GM21786 (cell line): ENCODE measurements around the gene SLC25A45.

Experiments
- ATAC-seq: cut with Tn5 transposase; IDR thresholded peaks from one replicate; pipeline ENCODE4 v1.9.1; 2021; ENCODE audit not compliant: unreplicated experiment

The SLC25A45 gene

GRCh38 chr11:65404638-65405339 is 22.3 kb upstream of the SLC25A45 start:
- ATAC-seq: no peak

DNA sequence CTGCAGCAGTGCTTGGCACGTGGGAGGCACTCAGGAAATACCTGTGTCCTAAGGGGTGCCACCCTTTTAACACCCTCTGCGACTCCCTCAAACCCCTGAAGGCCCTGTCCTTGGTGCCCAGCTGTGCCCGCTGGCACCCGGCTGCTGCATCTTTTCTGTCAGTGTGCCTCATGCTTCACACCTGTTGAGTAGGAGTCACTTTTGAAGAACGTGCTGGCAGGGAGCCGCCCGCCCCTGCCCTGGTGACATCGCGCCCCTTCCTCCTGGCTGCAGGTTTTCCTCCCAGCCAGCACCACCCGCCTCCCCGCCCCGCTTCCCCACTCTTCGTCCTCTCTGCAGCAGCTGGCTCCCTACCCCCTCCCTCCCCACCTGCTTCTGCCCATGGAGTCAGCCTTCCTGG is 21.8 kb upstream of the SLC25A45 start:
- ATAC-seq: no peak

DNA sequence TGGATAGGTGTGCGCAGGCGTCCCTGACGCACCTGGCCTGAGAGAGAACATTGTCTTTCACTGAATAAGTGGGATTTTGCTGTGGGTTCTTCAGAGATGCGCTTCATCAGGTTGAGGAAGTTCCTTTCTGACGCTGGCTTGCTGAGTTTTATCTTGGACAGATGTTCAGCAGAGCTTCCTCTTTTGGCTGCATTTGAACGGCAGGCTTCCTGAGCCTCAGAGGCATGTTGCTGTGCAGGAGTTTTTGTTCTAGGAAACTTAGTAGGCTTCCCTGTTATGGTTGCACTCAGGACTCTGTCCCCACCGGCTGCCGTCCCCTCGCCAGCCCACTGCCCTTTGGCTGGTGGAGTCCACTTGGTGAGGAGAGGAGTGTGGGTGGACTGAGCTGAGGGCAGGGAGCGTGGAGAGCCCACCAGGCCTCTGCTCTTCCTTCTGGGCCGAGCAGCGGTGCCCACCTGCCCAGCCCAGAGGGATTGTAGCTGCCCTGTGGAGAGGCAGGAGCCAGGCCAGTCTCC is 21.2 kb upstream of the SLC25A45 start:
- no peak for ATAC-seq

- ATAC-seq: no peak
Observed at GRCh38 chr11:65402790-65403189, 20.3 kb upstream of the SLC25A45 start.

- no peak for ATAC-seq
Observed at GRCh38 chr11:65401803-65402248, 19.4 kb upstream of the SLC25A45 start.

- ATAC-seq: no peak
Observed at GRCh38 chr11:65401073-65401802, 18.8 kb upstream of the SLC25A45 start.

GRCh38 chr11:65400307-65401072 is 18.0 kb upstream of the SLC25A45 start:
- ATAC-seq: no peak

GRCh38 chr11:65399845-65400244 is 17.4 kb upstream of the SLC25A45 start:
- no peak for ATAC-seq

GRCh38 chr11:65399249-65399648 is 16.8 kb upstream of the SLC25A45 start:
- no peak for ATAC-seq

- ATAC-seq: no peak
Observed at GRCh38 chr11:65398362-65398910, 16.0 kb upstream of the SLC25A45 start.

GRCh38 chr11:65396769-65397745 is 14.6 kb upstream of the SLC25A45 start:
- no peak for ATAC-seq

GRCh38 chr11:65395961-65396530 is 13.6 kb upstream of the SLC25A45 start:
- no peak for ATAC-seq

- ATAC-seq: no peak
Observed at GRCh38 chr11:65394125-65394536, 11.7 kb upstream of the SLC25A45 start.

- ATAC-seq: no peak
Observed at GRCh38 chr11:65393513-65394079, 11.2 kb upstream of the SLC25A45 start.

DNA sequence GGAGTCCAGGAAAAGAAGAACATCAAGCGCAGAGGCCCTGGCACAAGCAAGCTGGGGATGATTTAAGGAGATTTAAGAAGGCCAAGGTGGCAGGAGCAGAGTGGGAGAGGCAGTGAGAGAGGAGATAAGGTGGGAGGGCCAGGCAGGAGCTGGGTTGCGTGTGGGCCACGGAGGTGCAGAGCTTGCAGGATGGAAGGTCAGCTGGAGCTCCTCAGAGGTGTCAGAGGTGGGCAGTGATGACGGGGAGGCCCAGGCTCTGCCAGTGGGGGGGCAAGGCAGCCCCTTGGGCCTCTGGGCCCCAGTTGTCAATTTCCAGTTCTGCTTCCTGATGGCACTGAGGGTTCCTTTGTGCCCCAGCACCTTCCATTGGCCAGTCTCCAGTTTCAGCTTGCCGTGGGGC is 10.5 kb upstream of the SLC25A45 start:
- no peak for ATAC-seq

DNA sequence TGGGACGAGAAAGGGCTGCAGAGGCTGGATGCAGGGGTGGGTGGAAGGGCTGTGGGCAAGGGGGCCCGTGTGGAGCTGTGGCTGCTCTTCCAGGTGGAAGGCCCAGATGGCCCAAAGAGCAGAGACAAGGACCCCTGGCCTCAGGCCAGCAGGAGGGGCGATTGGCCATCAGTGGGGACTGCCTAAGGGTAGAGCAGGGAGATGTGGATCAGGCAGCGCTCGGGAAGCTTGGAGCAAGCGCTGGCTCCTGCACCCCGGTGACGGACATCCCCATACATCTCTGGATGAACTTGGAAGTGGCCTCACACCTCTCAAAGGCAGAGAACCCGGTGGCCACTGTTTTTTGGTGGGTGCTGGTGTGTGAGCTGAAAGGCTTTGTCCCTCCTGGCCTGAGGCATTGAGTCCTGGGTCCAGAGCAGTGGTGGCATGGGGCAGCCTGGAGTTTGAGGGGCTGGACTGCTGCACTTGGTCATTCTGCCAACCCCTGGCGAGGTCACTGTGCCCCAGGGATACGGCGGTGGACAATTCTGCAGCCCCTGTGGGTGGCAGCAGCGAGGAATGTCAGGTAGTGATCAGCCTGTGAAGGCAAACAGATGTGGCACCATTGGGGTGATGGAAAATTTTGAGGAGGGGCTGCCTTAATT is 9.9 kb upstream of the SLC25A45 start:
- no peak for ATAC-seq

GRCh38 chr11:65390996-65391395 is 8.6 kb upstream of the SLC25A45 start:
- ATAC-seq: no peak

DNA sequence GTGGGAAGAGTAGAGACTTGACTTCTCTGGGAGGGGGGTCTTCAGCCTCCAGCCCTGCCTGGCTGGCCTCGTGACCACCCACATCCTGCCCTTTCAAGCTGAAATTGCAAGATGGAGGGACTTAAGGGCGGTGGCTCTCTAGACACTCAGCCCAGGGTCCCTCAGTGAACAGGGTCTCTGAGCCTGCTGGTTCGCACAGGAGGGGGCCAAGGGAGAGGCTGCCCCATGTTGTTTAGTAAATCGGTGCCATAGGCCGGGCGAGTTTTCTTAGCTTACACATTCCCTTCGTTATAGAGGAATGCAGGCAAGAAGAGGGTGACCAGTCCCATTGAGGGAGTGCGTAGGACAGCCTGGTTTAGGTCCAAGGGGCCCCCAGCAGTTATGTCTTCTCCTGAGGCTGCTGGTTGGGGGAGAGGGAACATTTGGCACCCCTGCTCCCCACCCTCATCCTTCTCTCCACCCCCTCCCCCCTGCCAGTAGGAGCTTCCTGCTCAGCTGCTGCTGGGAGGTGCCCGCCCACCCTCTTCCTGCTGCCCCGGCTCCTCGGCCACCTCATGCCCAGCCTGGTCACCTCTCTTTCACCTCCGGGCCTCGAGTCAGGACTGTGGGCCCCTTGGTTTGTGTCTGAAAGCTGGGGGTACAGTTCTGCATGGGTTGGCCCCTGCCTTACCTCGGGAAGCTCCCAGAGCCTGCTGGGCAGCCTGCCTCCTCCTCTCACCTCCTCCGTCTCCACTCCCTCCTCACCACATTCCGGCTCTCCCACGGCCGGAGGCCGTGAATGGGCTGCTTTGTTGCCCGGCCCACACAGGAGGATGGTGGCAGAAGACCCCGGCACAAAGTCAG is 7.9 kb upstream of the SLC25A45 start:
- no peak for ATAC-seq
